Duodenal mucosa (tissue), 2 donors: ENCODE results near the gene OFD1.
"Not testable (repeated sequence)": the region's sequence is repeated elsewhere in the genome, so short reads cannot be mapped to it uniquely, and the experiment has no call there.

Experiments
- H3K27ac ChIP-seq: one replicate; pipeline ENCODE4 v1.7.0; 2013; ENCODE audit warnings: low read depth, low read length
- H3K27me3 ChIP-seq, 2 donors: one replicate each; pipeline ENCODE4 v1.7.0; 2013; ENCODE audit warnings: low read length in 2 of 2, control low read depth in 1 of 2; ENCODE audit not compliant: insufficient read depth in 2 of 2, control insufficient read depth in 1 of 2
- H3K36me3 ChIP-seq, 2 donors: one replicate each; pipeline ENCODE4 v1.7.0; 2013; ENCODE audit warnings: low read length in 2 of 2, control low read depth in 1 of 2; ENCODE audit not compliant: insufficient read depth in 2 of 2, control insufficient read depth in 1 of 2
- H3K4me1 ChIP-seq, 2 donors: one replicate each; pipeline ENCODE4 v1.7.0; 2013; ENCODE audit warnings: low read length in 2 of 2, control low read depth in 1 of 2; ENCODE audit not compliant: insufficient read depth in 2 of 2, control insufficient read depth in 1 of 2
- H3K4me3 ChIP-seq, 2 donors: one replicate each; pipeline ENCODE4 v1.7.0; 2013; ENCODE audit warnings: low read length in 2 of 2, low read depth in 1 of 2
- H3K9ac ChIP-seq, 2 donors: one replicate each; pipeline ENCODE4 v1.7.0; 2013; ENCODE audit warnings: low read length in 2 of 2, low read depth in 1 of 2
- H3K9me3 ChIP-seq, 2 donors: one replicate each; pipeline ENCODE4 v1.7.0; 2013; ENCODE audit warnings: low read length in 2 of 2, control low read depth in 1 of 2; ENCODE audit not compliant: control insufficient read depth in 1 of 2

The OFD1 gene

GRCh38 chrX:13703135-13703534 is 31.4 kb upstream of the OFD1 start:
- H3K9me3 ChIP-seq: no peaks in the 10 kb centered on the region
- H3K4me1 ChIP-seq: peaks cover 22 to 23% of the 10 kb centered on the region in 2 donors
- no peaks in the 10 kb centered on the region for H3K36me3 ChIP-seq
- H3K27me3 ChIP-seq: no peaks in the 10 kb centered on the region
- no peak overlapping the region for H3K4me3 ChIP-seq
- H3K9ac ChIP-seq: no peak overlapping the region
- H3K27ac ChIP-seq: no peak overlapping the region

GRCh38 chrX:13703589-13703988 is 31.0 kb upstream of the OFD1 start:
- no peak overlapping the region for H3K27ac ChIP-seq
- no peaks in the 10 kb centered on the region for H3K36me3 ChIP-seq
- H3K9ac ChIP-seq: no peak overlapping the region
- peaks cover 21 to 22% of the 10 kb centered on the region in 2 donors for H3K4me1 ChIP-seq
- no peaks in the 10 kb centered on the region for H3K9me3 ChIP-seq
- no peaks in the 10 kb centered on the region for H3K27me3 ChIP-seq
- no peak overlapping the region for H3K4me3 ChIP-seq

GRCh38 chrX:13711141-13711540 is 23.4 kb upstream of the OFD1 start:
- Histone ChIP-seq H3K36me3 (peaks cover 6 to 34% of the 10 kb centered on the region in 2 donors), H3K27me3 (no peaks in the 10 kb centered on the region), H3K9ac (no peak overlapping the region), H3K27ac (no peak overlapping the region), H3K9me3 (no peaks in the 10 kb centered on the region), H3K4me3 (no peak overlapping the region), H3K4me1 (no peaks in the 10 kb centered on the region)

DNA sequence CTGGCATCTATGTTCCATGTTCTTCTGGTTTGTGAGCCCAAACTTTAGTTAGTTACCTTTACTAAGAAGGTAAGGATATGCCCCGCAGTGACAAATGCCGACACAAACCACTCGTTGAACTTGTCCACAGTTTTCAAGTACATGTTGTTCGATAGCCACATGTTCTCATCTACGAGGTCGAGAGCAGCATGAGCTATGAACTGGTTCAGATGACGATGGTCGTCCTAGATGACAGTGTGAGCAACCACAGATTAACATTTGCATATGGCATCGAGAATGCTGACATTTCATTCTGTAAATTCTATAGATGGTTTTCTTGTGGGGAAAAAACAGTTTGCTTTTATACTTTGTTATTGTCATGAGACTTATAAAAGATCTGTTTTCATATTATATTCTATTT is 18.1 kb upstream of the OFD1 start:
- Histone ChIP-seq H3K4me3 (no peak overlapping the region), H3K9ac (no peak overlapping the region), H3K4me1 (no peaks in the 10 kb centered on the region), H3K27ac (no peak overlapping the region), H3K9me3 (no peaks in the 10 kb centered on the region), H3K27me3 (no peaks in the 10 kb centered on the region), H3K36me3 (peaks cover 8 to 34% of the 10 kb centered on the region in 2 donors)

- Histone ChIP-seq H3K9me3 (no peaks in the 10 kb centered on the region), H3K27me3 (no peaks in the 10 kb centered on the region), H3K4me3 (no peak overlapping the region), H3K36me3 (peaks cover 4 to 29% of the 10 kb centered on the region in 2 donors), H3K27ac (no peak overlapping the region), H3K4me1 (peaks cover 0 to 3% of the 10 kb centered on the region in 2 donors), H3K9ac (no peak overlapping the region)
Measured at GRCh38 chrX:13716905-13717304, 17.6 kb upstream of the OFD1 start.

GRCh38 chrX:13717700-13718472 is 16.7 kb upstream of the OFD1 start:
- H3K9me3 ChIP-seq: no peaks in the 10 kb centered on the region
- H3K4me1 ChIP-seq: peaks cover 0 to 8% of the 10 kb centered on the region in 2 donors
- H3K4me3 ChIP-seq: no peak overlapping the region
- no peak overlapping the region for H3K9ac ChIP-seq
- peaks cover 4 to 25% of the 10 kb centered on the region in 2 donors for H3K36me3 ChIP-seq
- no peak overlapping the region for H3K27ac ChIP-seq
- H3K27me3 ChIP-seq: no peaks in the 10 kb centered on the region

DNA sequence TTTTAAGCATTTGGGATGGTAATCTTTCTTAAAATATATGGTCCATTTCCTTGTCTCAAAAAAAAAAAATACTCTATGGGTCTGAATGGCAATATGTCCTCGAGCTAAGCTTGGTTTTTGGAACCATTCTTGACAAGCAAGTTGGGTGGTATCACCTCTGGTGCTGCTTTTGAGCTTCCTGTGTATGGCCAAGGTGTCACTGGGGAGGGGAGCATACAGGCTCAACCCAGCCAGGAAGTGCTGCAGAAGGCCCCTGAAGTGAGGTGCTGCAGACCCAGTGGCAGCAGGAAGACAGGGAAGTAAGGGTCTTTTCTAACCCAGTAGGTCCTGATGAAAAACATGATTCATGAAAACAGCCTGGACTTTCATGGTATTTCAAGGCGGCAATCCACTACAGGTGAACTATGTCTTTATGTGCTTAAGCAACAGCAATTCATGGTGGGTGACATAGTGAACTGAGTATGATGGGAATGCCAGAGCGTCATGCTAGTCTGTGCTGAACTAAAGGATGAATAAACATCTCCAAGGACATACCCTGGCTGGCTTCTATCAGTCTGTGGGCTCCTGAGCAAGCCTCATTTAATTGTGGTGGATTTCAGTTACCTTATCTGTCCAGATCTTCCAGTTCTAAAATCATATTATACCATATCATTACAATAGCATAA is 15.2 kb upstream of the OFD1 start:
- no peak overlapping the region for H3K9ac ChIP-seq
- H3K36me3 ChIP-seq: peaks cover 4 to 25% of the 10 kb centered on the region in 2 donors
- H3K27me3 ChIP-seq: no peaks in the 10 kb centered on the region
- peaks cover 0 to 8% of the 10 kb centered on the region in 2 donors for H3K4me1 ChIP-seq
- no peak overlapping the region for H3K4me3 ChIP-seq
- H3K27ac ChIP-seq: no peak overlapping the region
- H3K9me3 ChIP-seq: no peaks in the 10 kb centered on the region

DNA sequence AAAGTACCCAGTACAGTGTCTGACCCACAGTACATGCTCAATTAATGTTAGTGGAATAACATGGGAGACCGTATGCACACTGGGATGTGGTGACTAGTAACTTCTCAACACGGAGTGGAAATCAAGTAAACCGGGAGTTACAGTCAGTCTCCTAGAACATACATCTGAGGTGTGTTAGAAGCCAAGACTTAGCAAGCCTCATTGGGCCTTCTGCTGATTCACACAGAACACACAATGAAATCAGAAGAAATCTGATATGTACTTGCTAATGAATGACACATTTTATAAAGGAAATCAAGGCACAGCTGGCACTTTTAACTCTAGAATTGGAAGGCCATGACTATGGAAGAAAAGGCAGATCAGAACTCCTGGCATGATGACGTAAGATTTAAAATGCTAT is 13.2 kb upstream of the OFD1 start:
- H3K4me1 ChIP-seq: peaks cover 0 to 8% of the 10 kb centered on the region in 2 donors
- H3K27me3 ChIP-seq: no peaks in the 10 kb centered on the region
- H3K36me3 ChIP-seq: peaks cover 4 to 15% of the 10 kb centered on the region in 2 donors
- H3K4me3 ChIP-seq: no peak overlapping the region
- no peak overlapping the region for H3K9ac ChIP-seq
- H3K9me3 ChIP-seq: no peaks in the 10 kb centered on the region
- no peak overlapping the region for H3K27ac ChIP-seq

GRCh38 chrX:13721819-13722519 is 12.6 kb upstream of the OFD1 start:
- H3K9me3 ChIP-seq: no peaks in the 10 kb centered on the region
- H3K4me1 ChIP-seq: peaks cover 0 to 8% of the 10 kb centered on the region in 2 donors
- H3K4me3 ChIP-seq: no peak overlapping the region
- H3K36me3 ChIP-seq: peaks cover 4 to 12% of the 10 kb centered on the region in 2 donors
- no peaks in the 10 kb centered on the region for H3K27me3 ChIP-seq
- H3K9ac ChIP-seq: no peak overlapping the region
- H3K27ac ChIP-seq: no peak overlapping the region

DNA sequence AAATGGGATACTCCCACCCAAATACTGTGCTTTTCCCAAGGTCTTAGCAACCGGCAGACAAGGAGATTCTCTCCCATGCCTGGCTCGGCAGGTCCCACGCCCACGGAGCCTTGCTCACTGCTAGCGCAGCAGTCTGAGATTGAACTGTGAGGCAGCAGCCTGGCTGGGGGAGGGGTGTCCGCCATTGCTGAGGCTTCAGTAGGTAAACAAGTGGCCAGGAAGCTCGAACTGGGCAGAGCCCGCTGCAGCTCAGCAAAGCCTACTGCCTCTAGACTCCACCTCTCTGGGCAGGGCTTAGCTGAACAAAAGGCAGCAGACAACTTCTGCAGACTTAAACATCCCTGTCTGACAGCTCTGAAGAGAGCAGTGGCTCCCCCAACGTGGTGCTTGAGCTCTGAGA is 9.7 kb upstream of the OFD1 start:
- not testable (repeated sequence) for H3K9ac ChIP-seq, H3K27ac ChIP-seq, H3K36me3 ChIP-seq, H3K4me3 ChIP-seq, H3K4me1 ChIP-seq, H3K9me3 ChIP-seq, H3K27me3 ChIP-seq
